Heart left ventricle (tissue), 13 donors: ENCODE results near the gene CCDC30.

Experiments
- POLR2A ChIP-seq, 2 donors: fragments of 450-650 bp; IDR thresholded peaks; one replicate each; pipeline ENCODE4 v1.6.1; 2017; ENCODE audit warnings: antibody characterized with exemption in 2 of 2, mild to moderate bottlenecking in 2 of 2, moderate library complexity in 2 of 2
- TF ChIP-seq, protein P1 (sequence below), 12 donors: fragments of 200-600 bp; sonication (generic) in 4 of 12; IDR thresholded peaks; one replicate each; pipeline versions ENCODE4 v1.5.0 to v1.8.0; 2018 to 2022; ENCODE audit warnings: antibody characterized with exemption in 12 of 12, mild to moderate bottlenecking in 5 of 12
- donor health status: ischemic (EF 13 %, LVEDD 7.1; RV severe dilation, severe dysfunction).
- donor health status: DM: no; HTN: yes; CAD: no.
- donor health status: DM: no; HTN: no; CAD: no.
- donor health status: ischemic (EF 25% LVEDD 6.9; RV normal size, moderate dysfunction).
- donor health status: ischemic (EF 25% LVEDD 5.7; RV mildly dilated, moderate dysfunction).
- donor health status: ischemic (EF 35%, LVEDD 5.7; RV mildly dilated, moderate dysfunction).
- donor health status: nonischemic (EF 11% LVEDD 7.7; RV severe dilation, severe dysfunction).
- donor health status: DM: yes; HTN: yes; CAD: no.
- donor health status: PGD.
- donor health status: ischemic (EF 29% LVEDD 5.4; RV normal size, mild dysfunction).
- donor health status: nonischemic (EF 23%, LVEDD 6.1; RV moderate dilation, normal function).

GRCh38 chr1:42518908-42519307, 55.8 kb downstream of the CCDC30 start:
- TF ChIP-seq, protein P1, sequence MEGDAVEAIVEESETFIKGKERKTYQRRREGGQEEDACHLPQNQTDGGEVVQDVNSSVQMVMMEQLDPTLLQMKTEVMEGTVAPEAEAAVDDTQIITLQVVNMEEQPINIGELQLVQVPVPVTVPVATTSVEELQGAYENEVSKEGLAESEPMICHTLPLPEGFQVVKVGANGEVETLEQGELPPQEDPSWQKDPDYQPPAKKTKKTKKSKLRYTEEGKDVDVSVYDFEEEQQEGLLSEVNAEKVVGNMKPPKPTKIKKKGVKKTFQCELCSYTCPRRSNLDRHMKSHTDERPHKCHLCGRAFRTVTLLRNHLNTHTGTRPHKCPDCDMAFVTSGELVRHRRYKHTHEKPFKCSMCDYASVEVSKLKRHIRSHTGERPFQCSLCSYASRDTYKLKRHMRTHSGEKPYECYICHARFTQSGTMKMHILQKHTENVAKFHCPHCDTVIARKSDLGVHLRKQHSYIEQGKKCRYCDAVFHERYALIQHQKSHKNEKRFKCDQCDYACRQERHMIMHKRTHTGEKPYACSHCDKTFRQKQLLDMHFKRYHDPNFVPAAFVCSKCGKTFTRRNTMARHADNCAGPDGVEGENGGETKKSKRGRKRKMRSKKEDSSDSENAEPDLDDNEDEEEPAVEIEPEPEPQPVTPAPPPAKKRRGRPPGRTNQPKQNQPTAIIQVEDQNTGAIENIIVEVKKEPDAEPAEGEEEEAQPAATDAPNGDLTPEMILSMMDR (IDR thresholded peaks at IDR 0.05), result no peak
- no peak for TF ChIP-seq POLR2A (IDR thresholded peaks at IDR 0.05)
